GM21737 (cell line): ENCODE data around the gene BPIFB6.

Experiments used
- ATAC-seq: cut with Tn5 transposase; IDR thresholded peaks from one replicate; pipeline ENCODE4 v1.9.1; 2021; ENCODE audit warnings: mild to moderate bottlenecking, moderate library complexity; ENCODE audit not compliant: unreplicated experiment

Gene BPIFB6

GRCh38 chr20:33015700-33016580 is 15.5 kb upstream of the BPIFB6 start:
- no peak for ATAC-seq

- no peak for ATAC-seq
Measured at GRCh38 chr20:33016581-33017109, 14.8 kb upstream of the BPIFB6 start.

- ATAC-seq: no peak
Measured at GRCh38 chr20:33017542-33017941, 13.9 kb upstream of the BPIFB6 start.

GRCh38 chr20:33018169-33018931 is 13.1 kb upstream of the BPIFB6 start:
- ATAC-seq: no peak

GRCh38 chr20:33019465-33020277 is 11.8 kb upstream of the BPIFB6 start:
- no peak for ATAC-seq

- no peak for ATAC-seq
Measured at GRCh38 chr20:33020278-33021161, 10.9 kb upstream of the BPIFB6 start.

- no peak for ATAC-seq
Measured at GRCh38 chr20:33021879-33022278, 9.6 kb upstream of the BPIFB6 start.

GRCh38 chr20:33022289-33022688 is 9.2 kb upstream of the BPIFB6 start:
- ATAC-seq: no peak

GRCh38 chr20:33022694-33023438 is 8.6 kb upstream of the BPIFB6 start:
- ATAC-seq: no peak

GRCh38 chr20:33023439-33024242 is 7.8 kb upstream of the BPIFB6 start:
- no peak for ATAC-seq

GRCh38 chr20:33024243-33024560 is 7.2 kb upstream of the BPIFB6 start:
- no peak for ATAC-seq

GRCh38 chr20:33024609-33025317 is 6.7 kb upstream of the BPIFB6 start:
- no peak for ATAC-seq

- no peak for ATAC-seq
Measured at GRCh38 chr20:33025318-33025876, 6.1 kb upstream of the BPIFB6 start.

- ATAC-seq: no peak
Measured at GRCh38 chr20:33026072-33026778, 5.2 kb upstream of the BPIFB6 start.

- no peak for ATAC-seq
Measured at GRCh38 chr20:33026779-33027759, 4.4 kb upstream of the BPIFB6 start.
